ENCODE data around the gene SUSD2.
"Not testable (repeated sequence)": the region's sequence is repeated elsewhere in the genome, so short reads cannot be mapped to it uniquely, and the experiment has no call there.

SUSD2 gene

GRCh38 chr22:24189249-24190158, 8.2 kb downstream of the SUSD2 start:
- DNase-seq: peak; percentile 14

GRCh38 chr22:24190159-24190540, 8.9 kb downstream of the SUSD2 start:
- DNase-seq: no peak

DNA sequence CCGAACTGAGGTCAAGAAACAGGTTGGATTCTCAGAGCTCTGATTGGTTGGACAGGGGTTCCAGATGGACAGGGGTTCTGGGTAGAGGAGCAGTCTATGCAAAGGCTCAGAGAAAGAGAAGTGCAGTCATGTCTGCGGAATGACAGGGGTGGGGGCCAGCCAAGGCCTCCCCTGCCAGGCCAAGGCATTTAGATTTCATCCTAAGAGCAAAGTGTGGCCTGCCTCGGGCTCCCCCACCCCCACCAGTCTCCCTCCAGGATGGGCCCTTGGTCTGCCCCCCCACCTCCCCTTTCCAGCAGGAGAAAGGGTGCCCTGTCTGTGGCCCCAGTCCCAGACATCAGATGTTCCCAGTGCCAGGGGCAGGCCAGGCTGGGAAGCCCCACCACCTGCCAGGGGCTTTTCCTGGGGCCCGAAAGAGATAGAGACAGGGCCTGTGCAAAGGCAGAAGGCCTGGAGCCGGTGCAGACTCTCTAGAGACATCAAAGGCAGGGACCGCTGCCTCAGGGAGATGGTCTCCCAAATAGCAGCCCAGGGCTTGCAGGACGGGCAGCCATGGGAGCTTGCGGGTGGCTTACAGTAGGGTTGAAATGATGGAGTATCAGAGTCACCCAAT, 9.4 kb downstream of the SUSD2 start:
- no peak for DNase-seq

- DNase-seq: no peak
These were observed 10.1 kb downstream of the SUSD2 start for GRCh38 chr22:24191381-24191841.

GRCh38 chr22:24191893-24192292, 10.6 kb downstream of the SUSD2 start:
- no peak for DNase-seq

GRCh38 chr22:24198682-24199052, 17.4 kb downstream of the SUSD2 start:
- no peak for DNase-seq

DNA sequence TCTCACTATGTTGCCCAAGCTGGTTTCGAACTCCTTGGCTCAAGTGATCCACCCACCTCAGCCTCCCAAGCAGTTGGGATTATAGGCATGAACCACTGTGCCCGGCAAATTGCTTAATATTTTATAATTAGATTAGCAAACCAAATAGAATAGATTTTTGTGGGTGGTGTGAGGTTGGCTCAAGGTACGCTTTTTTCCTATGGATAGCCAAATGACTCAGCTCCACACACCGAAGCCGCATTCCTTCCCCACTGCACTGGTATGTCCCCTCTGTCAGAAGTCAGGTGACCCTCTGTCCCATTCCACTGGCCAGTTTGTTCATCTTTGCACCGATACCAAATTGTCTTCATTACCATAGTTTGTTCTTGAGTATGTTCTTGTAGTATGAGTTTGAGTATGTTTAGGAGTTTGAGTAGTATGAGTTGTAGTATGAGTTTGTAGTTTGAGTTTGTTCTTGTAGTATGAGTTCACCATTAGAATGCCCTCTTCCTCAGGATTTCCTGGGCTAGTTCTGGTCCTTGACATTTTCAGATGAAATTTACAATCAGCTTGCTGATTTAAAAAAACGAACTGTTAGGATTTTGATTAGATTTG, 19.4 kb downstream of the SUSD2 start:
- DNase-seq: no peak

GRCh38 chr22:24201681-24202614, 20.7 kb downstream of the SUSD2 start:
- DNase-seq: no peak

- DNase-seq: not testable (repeated sequence)
These were observed 22.6 kb downstream of the SUSD2 start for GRCh38 chr22:24203856-24204255.

DNA sequence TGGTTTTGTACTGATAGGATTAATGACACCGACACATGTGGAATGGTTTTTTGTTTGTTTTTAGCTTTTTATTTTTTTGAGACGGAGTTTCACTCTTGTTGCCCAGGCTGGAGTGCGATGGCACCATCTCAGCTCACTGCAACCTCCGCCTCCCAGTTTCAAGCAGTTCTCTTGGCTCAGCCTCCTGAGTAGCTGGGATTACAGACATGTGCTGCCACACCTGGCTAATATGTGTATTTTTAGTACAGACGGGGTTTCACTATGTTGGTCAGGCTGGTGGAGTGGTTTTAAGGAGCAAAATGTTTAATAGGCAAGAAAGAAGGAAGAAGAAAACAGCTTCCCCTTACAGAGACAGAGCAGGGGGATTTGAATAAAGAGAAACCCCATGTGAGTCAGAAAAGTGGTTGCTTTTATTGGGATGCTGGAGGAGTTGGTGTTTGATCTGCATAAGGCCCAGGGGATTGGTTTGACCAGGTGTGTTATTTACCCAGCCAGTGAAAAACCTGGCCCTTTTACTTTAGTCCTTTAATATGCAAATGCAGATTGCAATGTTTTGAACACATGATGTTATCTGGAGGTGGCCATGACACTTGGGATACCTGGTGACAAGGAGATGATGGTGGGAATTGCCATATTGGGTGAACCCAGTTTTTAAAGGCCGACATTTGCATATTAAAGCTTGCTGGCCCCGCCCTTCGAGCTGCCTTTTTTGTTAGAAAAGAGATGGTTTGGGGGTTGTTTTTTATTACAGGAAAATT, 24.3 kb downstream of the SUSD2 start:
- DNase-seq: no peak

DNA sequence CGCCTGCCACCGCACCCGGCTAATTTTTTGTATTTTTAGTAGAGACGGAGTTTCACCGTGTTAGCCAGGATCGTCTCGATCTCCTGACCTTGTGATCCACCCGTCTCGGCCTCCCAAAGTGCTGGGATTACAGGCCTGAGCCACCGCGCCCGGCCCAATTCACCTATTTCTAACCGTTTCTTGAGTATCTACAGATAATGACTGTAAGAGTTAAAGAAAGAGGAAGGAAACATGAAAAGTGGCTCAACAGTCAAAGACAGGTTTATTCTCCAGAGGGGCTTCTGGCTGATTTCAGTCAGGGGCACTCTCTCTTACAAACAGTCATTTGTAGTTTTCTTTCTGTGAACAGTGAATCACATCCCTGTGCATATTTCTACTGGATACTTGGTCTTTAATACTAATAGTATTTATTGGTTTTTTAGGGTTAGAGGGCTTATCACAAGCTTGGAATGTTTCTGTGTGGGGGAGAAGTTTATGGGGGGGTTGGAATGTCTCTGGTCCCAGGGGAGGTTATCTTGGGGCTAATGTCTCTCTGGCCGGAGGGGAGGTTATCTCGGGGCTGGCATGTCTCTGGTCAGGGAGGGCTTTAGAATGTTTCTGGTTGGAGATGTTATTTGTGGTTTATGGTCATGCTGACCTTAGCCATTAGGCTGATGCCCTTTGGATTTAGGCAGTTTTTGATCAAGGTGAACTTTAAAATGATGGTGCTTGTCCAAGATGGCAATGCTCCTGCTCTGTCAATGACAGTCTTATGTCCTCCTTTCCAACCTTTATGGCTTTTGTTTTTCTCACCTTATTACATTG, 25.4 kb downstream of the SUSD2 start:
- DNase-seq: not testable (repeated sequence)

GRCh38 chr22:24207264-24208011, 26.2 kb downstream of the SUSD2 start:
- DNase-seq: no peak

GRCh38 chr22:24208012-24208749, 26.9 kb downstream of the SUSD2 start:
- no peak for DNase-seq

GRCh38 chr22:24209016-24209415, 27.7 kb downstream of the SUSD2 start:
- no peak for DNase-seq

GRCh38 chr22:24209687-24210086, 28.4 kb downstream of the SUSD2 start:
- no peak for DNase-seq

DNA sequence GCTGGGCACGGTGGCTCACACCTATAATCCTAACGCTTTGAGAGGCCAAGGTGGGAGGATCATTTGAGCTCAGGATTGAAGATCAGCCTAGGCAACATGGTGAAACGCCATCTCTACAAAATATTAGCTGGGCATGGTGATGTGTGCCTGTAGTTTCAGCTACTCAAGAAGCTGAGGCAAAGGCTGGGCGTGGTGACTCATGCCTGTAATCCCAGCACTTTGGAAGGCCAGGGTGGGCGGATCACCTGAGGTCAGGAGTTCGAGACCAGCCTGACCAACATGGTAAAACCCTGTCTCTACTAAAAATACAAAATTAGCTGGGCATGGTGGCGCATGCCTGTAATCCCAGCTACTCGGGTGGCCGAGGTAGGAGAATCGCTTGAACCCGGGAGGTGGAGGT, 29.1 kb downstream of the SUSD2 start:
- not testable (repeated sequence) for DNase-seq

DNA sequence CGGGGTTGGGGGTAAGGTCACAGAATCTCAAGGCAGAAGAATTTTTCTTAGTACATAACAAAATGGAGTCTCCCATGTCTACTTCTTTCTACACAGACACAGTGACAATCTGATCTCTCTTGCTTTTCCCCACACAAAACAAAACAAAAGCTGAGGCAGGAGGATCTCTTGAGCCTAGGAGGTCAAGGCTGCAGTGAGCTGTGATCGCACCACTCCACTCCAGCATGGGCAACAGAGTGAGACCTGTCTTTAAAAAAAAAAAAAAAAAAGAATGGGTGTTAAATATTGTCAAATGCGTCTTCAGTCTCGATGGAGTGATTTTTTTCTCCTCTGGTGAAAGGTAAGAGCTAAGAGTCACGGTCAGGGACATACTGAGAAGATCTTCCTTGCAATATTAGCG, 30.4 kb downstream of the SUSD2 start:
- DNase-seq: not testable (repeated sequence)

DNA sequence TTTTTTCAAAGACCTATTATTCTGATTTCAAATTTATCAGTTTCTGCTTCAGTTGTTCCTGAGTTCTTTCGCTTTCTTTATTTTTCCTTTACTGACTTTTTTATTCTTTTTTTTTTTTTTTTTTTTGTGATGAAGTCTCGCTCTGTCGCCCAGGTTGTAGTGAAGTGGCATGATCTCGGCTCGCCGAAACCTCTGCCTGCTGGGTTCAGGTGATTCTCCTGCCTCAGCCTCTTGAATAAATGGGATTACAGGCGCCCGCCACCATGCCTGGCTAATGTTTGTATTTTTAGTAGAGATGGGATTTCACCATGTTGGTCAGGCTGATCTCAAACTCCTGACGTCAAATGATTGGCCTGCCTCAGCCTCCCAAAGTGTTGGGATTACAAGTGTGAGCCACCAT, 31.8 kb downstream of the SUSD2 start:
- not testable (repeated sequence) for DNase-seq

- DNase-seq: no peak
These were observed 33.4 kb downstream of the SUSD2 start for GRCh38 chr22:24214467-24215285.
